OCI-LY3 (cell line): ENCODE data around the gene ELOVL1.

ENCODE experiments used
- EZH2phosphoT487 ChIP-seq: fragments of 200-600 bp; shearing (Covaris generic); IDR thresholded peaks from 2 replicates; pipeline ENCODE4 v1.6.1; 2018; ENCODE audit warnings: antibody characterized with exemption, mixed run types, low read depth
- TF ChIP-seq, protein P1 (sequence below): fragments of 200-600, 300-600 bp; sonication (generic); IDR thresholded peaks from 2 replicates; pipeline ENCODE4 v1.5.1; 2014; ENCODE audit warnings: antibody characterized with exemption, low read length, low read depth

DNA sequence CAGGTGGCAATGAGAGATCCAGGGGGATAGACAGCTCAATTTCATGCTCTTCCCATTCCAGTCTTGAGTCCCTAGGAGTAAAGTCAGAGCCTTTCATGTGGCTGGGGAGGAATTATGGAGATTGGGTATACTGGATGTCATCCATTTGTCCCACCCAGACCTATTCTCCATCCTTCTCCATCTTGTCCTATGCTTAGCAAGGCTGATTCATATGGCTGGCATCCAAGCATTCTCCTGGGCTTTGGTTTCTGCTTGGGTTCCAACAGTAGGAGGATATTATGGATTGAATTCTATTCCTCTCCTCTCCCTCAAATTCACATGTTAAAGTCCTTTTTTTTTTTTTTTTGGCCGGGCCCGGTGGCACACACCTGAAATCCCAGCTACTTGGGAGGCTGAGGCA, 12.9 kb downstream of the ELOVL1 start:
- TF ChIP-seq, protein P1, sequence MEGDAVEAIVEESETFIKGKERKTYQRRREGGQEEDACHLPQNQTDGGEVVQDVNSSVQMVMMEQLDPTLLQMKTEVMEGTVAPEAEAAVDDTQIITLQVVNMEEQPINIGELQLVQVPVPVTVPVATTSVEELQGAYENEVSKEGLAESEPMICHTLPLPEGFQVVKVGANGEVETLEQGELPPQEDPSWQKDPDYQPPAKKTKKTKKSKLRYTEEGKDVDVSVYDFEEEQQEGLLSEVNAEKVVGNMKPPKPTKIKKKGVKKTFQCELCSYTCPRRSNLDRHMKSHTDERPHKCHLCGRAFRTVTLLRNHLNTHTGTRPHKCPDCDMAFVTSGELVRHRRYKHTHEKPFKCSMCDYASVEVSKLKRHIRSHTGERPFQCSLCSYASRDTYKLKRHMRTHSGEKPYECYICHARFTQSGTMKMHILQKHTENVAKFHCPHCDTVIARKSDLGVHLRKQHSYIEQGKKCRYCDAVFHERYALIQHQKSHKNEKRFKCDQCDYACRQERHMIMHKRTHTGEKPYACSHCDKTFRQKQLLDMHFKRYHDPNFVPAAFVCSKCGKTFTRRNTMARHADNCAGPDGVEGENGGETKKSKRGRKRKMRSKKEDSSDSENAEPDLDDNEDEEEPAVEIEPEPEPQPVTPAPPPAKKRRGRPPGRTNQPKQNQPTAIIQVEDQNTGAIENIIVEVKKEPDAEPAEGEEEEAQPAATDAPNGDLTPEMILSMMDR: no peak
- TF ChIP-seq EZH2phosphoT487: no peak
